Measurements from ENCODE around the gene VRK3.
A peak's percentile ranks its signal among the peaks of the same experiment; 100 is the strongest.
"Not testable (repeated sequence)": the region's sequence is repeated elsewhere in the genome, so short reads cannot be mapped to it uniquely, and the experiment has no call there.

The VRK3 gene, protein sequence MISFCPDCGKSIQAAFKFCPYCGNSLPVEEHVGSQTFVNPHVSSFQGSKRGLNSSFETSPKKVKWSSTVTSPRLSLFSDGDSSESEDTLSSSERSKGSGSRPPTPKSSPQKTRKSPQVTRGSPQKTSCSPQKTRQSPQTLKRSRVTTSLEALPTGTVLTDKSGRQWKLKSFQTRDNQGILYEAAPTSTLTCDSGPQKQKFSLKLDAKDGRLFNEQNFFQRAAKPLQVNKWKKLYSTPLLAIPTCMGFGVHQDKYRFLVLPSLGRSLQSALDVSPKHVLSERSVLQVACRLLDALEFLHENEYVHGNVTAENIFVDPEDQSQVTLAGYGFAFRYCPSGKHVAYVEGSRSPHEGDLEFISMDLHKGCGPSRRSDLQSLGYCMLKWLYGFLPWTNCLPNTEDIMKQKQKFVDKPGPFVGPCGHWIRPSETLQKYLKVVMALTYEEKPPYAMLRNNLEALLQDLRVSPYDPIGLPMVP

GRCh38 chr19:50025022-50025793 is at the start of gene VRK3:
Gene VRK3 (minus strand): TSS chr19:50025372. CDS start chr19:50016162, 9,210 bp downstream.
- peak; percentile 98 for DNase-seq

DNA sequence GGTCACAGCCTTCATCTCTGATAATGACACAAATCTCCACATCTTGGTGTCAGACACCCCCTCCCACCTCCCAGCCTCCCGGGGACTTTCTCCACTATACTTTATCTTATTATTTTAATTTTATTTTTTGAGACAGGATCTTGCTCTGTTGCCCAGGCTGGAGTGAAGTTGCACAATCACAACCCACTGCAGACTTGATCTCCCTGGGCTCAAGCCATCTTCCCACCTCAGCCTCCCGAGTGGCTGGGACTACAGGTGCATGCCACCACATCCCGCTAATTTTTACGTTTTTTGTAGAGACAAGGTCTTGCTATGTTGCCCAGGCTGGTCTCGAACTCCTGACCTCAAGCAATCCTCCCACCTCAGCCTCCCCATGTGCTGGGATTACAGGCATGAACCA is 43.2 kb upstream of the VRK3 start:
- DNase-seq = not testable (repeated sequence)

DNA sequence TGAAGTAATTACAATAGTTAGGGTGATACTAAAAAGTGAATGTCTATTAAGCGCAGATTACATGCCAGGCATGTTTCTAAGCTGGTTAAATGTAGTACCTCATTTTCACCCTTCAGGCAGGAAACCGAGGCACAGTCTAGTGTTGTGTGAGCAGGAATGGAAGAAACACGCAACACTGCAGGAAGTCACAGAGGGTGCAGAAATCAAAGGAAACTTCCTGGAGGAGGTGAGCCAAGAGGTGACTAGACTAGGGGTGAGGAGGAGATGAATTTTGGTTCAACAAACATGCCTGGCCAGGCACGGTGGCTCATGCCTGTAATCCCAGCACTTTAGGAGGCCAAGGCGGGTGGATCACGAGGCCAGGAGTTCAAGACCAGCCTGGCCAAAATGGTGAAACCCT is 42.4 kb upstream of the VRK3 start:
- no peak for DNase-seq

- no peak for DNase-seq
Observed at GRCh38 chr19:50065938-50066337, 40.8 kb upstream of the VRK3 start.

- no peak for DNase-seq
Observed at GRCh38 chr19:50061650-50062049, 36.5 kb upstream of the VRK3 start.

DNA sequence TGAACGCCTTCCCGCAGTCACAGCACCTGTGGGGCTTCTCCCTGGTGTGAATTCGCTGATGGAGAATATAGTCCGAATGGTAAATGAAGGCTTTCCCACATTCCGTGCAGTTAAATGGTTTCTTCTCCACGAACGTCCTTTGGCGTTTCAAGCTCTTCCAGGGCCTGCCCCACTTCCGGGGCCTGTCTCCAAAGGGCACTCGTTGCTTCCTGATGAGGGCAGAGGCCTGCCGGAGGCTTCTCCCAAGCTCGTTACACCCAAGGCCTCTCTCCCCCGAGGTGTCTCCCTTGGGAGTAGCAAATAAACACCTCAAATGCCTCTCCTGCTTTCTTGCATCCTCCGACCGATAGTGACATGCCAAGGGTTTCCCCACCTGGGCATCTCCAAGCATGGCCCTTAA is 34.9 kb upstream of the VRK3 start:
- no peak for DNase-seq

DNA sequence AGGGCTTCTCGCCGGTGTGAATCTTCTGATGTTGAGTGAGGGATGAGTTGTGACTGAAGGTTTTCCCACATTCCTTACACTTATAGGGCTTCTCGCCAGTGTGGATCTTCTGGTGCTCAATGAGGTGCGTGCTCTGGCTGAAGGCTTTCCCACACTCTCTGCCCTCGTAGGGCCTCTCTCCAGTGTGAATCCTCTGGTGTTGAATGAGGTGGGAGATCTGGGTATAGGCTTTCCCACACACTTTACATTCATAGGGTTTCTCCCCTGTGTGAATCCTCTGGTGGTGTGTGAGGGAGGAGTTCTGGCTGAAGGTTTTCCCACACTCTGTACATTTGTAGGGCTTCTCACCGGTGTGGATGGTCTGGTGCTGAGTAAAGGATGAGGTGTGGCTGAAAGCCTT is 33.9 kb upstream of the VRK3 start:
- no peak for DNase-seq

- no peak for DNase-seq
Observed at GRCh38 chr19:50058425-50058824, 33.3 kb upstream of the VRK3 start.

DNA sequence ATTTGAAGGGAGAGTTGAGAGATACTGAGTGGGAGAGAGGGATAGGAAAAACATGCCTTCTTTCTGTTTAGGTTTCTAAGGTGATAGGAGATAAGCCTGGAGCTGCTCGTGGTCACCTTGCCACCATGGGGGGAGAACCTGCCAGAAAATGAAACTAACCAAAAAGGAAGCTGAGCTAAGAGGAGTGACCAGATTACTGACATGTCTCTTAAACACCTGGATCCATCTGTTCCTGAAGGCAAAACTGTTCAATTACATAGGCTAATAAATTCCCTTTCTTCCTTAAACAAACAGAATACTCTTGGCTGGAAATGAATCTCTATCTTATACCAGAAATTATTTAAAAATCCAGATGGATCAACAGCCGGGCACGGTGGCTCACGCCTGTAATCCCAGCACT is 27.9 kb upstream of the VRK3 start:
- DNase-seq = no peak

GRCh38 chr19:50051964-50052363 is 26.8 kb upstream of the VRK3 start:
- no peak for DNase-seq

DNA sequence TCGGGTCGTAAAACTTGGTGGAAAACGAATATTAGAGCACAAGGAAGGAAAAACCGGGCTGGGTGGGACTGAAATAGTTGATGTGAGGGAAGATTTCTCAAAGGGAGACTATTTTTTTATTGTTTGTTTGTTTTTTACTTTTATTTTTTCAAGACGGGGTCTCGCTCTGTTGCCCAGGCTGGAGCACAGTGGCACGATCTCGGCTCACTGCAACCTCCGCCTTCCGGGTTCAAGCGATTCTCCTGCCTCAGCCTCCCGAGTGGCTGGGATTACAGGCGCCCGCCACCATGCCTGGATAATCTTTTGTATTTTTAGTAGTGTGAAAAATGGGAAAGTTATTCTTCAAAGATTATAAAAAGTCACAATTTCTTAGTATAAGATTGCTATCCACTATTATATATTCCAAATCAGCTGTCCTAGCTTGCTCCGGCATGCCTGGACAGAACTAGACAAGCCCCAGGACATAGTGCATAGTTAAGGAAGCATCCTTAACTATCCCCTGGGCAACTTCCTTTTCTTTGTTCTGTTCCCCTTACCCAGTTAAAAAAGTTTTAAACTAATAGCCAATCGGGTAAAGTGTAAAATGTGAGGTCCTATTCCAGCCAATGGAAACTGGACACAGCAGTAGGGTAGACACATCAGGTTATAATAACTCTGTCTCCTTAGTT is 26.2 kb upstream of the VRK3 start:
- not testable (repeated sequence) for DNase-seq

DNA sequence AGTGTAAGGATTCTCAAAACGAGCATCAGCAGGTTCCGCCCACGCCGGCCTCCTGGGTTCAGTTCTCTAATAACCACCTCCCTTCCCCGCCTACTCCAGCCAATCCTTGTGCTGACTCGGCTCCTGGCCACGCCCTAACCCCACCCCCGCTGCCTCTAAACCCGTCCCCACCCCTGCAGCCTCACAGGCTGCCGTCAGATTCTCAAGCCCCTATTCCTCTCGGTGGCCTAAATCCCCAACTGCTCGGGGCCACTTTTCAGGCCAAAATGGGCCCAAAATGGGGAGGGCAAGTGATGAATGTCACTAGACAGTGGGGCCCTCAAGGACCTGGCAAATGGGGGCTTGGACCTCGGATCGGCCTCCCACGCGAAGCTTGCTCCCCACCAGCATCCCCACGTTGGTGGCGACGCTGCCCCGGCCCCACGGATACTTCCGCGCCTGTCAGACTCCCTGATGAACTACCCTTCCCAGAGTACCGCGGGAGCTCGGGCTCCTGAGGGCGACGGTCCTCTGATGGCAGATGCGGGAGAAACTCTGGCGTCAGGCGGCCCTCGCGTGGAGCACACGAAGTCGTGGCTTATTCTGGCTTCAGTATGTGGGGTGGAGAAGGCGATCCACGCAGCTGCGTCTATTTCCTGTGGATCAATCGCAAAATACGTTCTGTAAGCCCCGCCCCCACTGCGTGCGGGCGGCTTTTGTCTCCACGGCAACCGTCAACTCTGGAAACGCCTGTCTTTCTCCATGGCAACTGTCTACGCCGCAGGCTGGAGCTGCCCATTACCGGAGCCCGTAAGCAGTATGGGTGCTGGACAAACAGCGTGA is 25.4 kb upstream of the VRK3 start:
- DNase-seq = peak; percentile 84

DNA sequence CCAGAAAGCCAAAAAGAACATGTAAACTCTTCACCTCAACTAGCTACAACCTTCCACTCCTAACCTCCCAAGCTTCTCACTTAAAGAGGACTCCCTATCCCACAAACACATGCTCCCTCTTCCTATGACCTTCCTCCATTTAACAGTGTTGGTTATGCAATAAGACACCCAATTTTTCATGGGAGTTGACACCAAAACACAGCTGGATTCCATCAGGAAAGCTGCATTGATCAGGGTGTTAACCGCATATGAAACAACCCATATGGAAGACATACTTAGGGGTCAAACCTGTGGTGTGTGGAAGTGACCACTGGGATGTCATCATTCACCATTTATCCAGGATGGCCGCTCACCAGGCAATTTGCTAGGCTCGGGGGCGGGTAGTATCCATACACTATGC is 22.5 kb upstream of the VRK3 start:
- no peak for DNase-seq

- DNase-seq = peak; percentile 63
Observed at GRCh38 chr19:50046649-50047503, 21.7 kb upstream of the VRK3 start.

GRCh38 chr19:50044922-50045321 is 19.8 kb upstream of the VRK3 start:
- DNase-seq = no peak

DNA sequence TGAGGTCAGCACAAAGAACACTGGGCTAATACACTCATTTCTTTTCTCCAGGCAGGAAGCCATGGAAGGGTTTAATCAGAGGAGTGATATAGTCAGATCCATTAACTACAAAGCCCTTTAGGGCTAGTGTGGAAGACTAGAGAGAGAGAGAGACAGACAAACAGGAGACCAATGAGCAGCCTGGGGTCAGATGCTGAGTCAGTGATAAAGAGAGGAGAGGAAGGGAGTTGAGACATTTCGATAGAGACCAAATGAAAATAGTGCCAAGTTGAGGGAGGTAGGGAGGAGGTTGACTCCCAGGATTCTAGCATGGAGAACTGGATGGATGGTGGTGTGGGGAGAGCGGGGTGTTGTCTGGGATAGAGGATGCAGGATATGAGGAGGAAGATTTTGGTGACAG is 18.8 kb upstream of the VRK3 start:
- DNase-seq = no peak

DNA sequence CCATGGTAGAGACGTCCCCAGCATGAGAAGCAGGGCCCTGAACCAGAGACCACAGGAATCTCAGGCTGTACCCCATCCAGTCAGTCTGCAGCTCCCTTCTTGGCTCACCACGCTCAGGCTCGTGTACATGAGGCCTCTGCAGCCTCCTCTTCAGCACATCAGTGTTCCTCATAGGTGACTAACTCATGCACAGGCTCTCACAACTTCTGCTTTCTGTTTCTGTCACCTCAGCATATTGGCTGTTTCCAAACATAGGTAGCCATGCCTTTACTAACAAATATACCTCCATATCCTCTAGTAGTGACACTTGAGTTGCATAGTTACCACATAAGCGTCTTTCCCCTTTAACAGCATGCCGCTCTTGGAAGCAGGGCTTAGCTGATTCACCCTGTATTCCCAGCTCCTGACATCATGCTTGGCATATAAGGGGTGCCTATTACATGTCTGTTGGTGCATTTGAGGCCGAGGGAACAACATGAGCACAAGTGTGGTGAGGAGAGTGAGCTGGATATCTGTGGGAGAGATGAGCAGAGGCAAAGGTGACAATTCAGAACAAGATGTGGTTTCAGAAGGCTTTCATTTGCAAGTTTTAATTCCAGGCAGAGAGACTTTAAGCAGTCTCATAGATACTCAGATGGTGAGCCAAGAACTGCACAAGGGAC is 17.3 kb upstream of the VRK3 start:
- no peak for DNase-seq

DNA sequence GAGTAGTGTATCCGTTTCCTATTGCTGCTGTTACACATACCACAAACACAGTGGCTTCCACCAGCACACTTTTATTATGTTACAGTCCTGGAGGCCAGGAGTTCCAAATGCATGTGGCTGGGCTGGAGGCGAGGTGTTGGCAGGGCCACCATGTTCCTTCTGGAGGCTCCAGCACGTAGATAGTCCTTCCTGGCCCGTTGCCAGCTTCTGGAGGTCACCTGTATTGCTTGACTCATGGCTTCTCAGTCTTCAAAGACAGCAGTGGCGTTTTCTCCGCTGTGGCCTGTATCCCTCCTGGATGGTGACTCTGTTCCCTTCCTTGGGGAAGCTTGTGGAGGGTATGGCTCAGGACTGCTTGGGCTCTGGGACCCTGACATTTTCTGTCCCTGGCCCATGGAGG is 15.8 kb upstream of the VRK3 start:
- DNase-seq = no peak

- DNase-seq = no peak
Observed at GRCh38 chr19:50039968-50040367, 14.8 kb upstream of the VRK3 start.

DNA sequence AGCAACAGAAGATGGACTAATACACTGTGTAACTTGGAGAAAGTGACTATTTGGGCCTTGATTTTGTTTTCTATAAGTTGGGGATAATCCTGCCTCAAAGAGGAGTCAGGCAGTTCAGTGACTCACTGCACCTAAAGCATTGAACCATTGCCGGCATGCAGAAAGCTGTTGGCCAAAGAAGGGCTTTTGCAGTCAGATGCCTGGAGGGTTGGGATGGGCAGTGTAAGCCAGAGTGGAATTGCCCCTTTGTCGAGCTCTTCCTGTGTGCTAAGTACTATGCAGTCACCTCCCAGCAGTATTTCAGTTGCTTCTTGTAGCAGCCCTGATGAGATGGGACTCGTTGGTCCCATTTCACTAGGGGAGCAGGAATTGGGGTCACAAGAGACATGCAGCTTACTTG is 11.7 kb upstream of the VRK3 start:
- DNase-seq = no peak

DNA sequence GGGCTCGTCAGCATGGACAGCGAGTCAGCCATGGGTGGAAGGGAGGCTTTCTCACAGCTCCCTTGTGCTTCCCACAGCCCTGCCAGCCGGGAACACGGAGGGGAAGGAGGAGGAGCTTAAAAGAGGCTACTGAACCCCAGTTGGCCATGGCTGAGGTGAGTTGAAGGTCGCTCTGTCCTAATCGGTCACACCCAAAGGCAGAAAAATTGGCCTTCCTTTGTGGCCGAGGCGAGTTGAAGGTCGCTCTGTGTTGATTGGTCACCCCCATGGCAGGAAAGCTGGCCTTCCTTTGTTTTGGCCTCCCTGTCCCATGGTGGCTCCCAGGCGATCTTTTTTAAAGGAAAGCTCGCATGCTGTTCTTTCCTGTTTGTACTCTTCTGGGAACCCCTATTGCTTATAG is 5.8 kb upstream of the VRK3 start:
- no peak for DNase-seq
